HL-60 (cell line): Measurements from ENCODE around the gene SIGLEC10.

Source experiments
- DNase-seq, 2 experiments: peaks; one replicate each; pipeline ENCODE4 v3.0.0-alpha.2; 2010 to 2020; ENCODE audit warnings: low read depth in 1 of 2, low spot score in 1 of 2
- H3K27ac ChIP-seq: fragments of 250-450 bp; sonication (Bioruptor Pico); replicated peaks from 2 replicates; pipeline ENCODE4 v1.5.1; 2020; ENCODE audit warnings: mild to moderate bottlenecking, moderate library complexity
- H3K27me3 ChIP-seq: fragments of 250-450 bp; sonication (Bioruptor Pico); 2 replicates; pipeline ENCODE4 v1.5.1; 2021; ENCODE audit warnings: mild to moderate bottlenecking, moderate library complexity; ENCODE audit not compliant: insufficient read depth, poor library complexity, severe bottlenecking
- H3K4me3 ChIP-seq: replicated peaks from 2 replicates; pipeline ENCODE4 v1.5.1; 2011; ENCODE audit warnings: mild to moderate bottlenecking, control low read depth, low read length; ENCODE audit not compliant: insufficient read depth
- GABPA ChIP-seq: IDR thresholded peaks from 2 replicates; pipeline ENCODE4 v1.6.1; 2012; ENCODE audit warnings: low read depth
- POLR2AphosphoS5 ChIP-seq: IDR thresholded peaks from 2 replicates; pipeline ENCODE4 v1.6.1; 2012; ENCODE audit warnings: low read depth
- SPI1 ChIP-seq: IDR thresholded peaks from 2 replicates; pipeline ENCODE4 v1.6.1; 2012; ENCODE audit warnings: low read depth, mild to moderate bottlenecking, borderline replicate concordance
- TF ChIP-seq, protein P1 (sequence below): IDR thresholded peaks from one replicate; pipeline ENCODE4 v1.5.1; 2011; ENCODE audit warnings: low read length, control low read depth, inconsistent platforms; ENCODE audit not compliant: insufficient read depth
- TF ChIP-seq, protein P2 (sequence below): IDR thresholded peaks from 2 replicates; pipeline ENCODE4 v1.6.1; 2012; ENCODE audit warnings: low read depth; ENCODE audit not compliant: insufficient replicate concordance

The SIGLEC10 gene

DNA sequence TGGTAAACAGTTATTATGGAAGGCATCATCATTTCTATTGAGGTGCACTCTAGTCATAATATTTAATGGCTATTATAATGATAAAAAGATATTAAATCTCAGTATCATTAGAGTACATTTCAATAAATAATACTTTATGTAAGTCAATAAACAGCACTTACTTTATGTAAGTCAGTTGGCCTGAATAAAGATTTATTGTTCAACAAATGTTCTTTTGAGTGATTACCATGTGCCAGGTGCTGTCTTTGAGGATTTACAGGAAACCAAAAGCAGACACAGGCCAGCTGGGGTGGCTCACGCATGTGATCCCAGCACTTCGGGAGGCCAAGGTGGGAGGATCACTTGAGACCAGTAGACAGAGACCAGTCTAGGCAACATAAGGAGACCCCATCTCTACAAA is 40.0 kb downstream of the SIGLEC10 start:
- no peak overlapping the region for H3K4me3 ChIP-seq
- no peak overlapping the region for H3K27ac ChIP-seq
- no peak for DNase-seq
- no peaks in the 10 kb centered on the region for H3K27me3 ChIP-seq
- TF ChIP-seq, protein P1, sequence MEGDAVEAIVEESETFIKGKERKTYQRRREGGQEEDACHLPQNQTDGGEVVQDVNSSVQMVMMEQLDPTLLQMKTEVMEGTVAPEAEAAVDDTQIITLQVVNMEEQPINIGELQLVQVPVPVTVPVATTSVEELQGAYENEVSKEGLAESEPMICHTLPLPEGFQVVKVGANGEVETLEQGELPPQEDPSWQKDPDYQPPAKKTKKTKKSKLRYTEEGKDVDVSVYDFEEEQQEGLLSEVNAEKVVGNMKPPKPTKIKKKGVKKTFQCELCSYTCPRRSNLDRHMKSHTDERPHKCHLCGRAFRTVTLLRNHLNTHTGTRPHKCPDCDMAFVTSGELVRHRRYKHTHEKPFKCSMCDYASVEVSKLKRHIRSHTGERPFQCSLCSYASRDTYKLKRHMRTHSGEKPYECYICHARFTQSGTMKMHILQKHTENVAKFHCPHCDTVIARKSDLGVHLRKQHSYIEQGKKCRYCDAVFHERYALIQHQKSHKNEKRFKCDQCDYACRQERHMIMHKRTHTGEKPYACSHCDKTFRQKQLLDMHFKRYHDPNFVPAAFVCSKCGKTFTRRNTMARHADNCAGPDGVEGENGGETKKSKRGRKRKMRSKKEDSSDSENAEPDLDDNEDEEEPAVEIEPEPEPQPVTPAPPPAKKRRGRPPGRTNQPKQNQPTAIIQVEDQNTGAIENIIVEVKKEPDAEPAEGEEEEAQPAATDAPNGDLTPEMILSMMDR, result no peak
- TF ChIP-seq SPI1 (no peak), GABPA (no peak), POLR2AphosphoS5 (no peak)
- TF ChIP-seq, protein P2, sequence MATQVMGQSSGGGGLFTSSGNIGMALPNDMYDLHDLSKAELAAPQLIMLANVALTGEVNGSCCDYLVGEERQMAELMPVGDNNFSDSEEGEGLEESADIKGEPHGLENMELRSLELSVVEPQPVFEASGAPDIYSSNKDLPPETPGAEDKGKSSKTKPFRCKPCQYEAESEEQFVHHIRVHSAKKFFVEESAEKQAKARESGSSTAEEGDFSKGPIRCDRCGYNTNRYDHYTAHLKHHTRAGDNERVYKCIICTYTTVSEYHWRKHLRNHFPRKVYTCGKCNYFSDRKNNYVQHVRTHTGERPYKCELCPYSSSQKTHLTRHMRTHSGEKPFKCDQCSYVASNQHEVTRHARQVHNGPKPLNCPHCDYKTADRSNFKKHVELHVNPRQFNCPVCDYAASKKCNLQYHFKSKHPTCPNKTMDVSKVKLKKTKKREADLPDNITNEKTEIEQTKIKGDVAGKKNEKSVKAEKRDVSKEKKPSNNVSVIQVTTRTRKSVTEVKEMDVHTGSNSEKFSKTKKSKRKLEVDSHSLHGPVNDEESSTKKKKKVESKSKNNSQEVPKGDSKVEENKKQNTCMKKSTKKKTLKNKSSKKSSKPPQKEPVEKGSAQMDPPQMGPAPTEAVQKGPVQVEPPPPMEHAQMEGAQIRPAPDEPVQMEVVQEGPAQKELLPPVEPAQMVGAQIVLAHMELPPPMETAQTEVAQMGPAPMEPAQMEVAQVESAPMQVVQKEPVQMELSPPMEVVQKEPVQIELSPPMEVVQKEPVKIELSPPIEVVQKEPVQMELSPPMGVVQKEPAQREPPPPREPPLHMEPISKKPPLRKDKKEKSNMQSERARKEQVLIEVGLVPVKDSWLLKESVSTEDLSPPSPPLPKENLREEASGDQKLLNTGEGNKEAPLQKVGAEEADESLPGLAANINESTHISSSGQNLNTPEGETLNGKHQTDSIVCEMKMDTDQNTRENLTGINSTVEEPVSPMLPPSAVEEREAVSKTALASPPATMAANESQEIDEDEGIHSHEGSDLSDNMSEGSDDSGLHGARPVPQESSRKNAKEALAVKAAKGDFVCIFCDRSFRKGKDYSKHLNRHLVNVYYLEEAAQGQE, result no peak

DNA sequence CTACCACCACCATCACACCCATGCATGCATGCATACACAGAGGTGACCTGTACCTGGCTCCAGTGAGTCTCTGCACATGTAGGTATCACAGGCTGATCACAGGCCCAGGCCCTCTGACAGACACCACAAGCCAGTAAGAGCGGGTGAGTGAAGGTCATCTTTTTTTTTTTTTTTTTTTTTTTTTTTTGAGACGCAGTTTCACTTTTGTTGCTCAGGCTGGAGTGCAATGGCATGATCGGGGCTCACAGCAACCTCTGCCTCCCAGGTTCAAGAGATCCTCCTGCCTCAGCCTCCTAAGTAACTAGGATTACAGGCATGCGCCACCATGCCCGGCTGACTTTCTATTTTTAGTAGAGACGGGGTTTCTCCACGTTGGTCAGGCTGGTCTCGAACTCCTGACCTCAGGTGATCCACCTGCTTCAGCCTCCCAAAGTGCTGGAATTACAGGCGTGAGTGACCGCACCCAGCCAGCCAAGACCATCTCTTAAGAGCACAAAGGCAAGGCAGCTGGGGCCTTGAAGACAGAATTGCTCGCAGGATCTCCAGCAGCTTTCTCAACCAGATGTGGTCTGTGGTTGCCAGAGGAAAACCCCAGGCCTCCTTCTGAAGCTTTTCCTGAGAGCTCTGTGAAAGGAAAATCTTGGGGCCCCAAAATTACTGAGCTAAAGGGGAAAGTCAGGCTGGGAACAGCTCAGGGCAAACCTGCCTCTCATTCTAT is 41.8 kb downstream of the SIGLEC10 start:
- TF ChIP-seq SPI1, result no peak
- 0 out of 2 replicates have a peak, but pooled peaks have one; percentile 21 for TF ChIP-seq POLR2AphosphoS5
- Histone ChIP-seq H3K4me3 (no peak overlapping the region), H3K27ac (peak overlapping the region; percentile 40), H3K27me3 (no peaks in the 10 kb centered on the region)
- peak in 1 of 2 experiments; percentile 76 for DNase-seq

DNA sequence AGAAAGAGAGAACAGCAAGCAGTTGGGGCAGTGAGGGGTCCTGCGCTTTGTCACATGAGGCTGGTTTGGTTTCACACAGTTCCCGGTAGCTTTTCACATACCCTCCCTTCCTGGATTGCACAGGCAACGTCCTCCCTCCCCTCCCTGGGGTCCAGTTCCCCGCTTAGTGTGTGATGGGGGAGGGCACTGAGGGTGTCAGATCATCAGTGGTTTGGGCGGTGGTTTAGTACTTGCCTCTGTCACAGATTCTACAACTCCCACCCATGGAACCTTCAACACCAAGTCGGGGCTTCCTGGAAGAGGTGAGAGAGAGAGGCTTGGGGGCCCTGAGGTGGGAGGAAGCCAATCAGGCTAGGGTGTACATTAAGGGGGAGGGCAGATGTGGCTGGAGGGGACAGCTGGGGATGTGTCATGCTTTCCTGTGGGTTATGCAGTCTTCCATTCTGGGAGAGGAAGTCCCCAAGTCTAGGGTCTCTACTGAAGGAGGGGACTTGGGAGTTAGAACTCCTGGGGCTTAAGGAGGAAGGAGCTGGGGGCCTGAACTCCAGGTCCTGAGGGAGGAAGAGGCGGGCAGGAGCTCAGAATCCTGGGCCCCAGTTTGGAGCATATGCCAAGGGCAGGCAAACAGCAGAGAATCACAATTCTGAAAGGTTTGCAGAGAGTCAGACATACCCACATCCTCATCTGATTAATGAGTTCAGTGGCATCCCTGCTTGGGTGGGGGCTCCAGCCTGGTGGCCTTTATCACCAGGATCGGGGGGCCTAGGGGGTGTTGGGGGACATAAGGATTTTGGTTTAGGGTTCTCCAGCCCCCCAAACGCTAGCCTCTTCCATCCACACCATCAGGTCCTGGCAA is 44.6 kb downstream of the SIGLEC10 start, which contains the start of gene NKG7:
Gene NKG7, minus strand, starts transcription at position 6 of the 856 bp plus-strand sequence. CDS start 119 bp downstream, outside the sequence.
- H3K27me3 ChIP-seq, result no peaks in the 10 kb centered on the region
- peak within 1 kb of the TSS; percentile 80 for H3K27ac ChIP-seq
- peak; percentile 88 to 92 for DNase-seq
- H3K4me3 ChIP-seq, result peak within 1 kb of the TSS; percentile 12
- TF ChIP-seq POLR2AphosphoS5 (0 out of 2 replicates have a peak, but pooled peaks have one; percentile 43), GABPA (no peak), SPI1 (peak; percentile 82)
- TF ChIP-seq, protein P2, result no peak
- TF ChIP-seq, protein P1, result no peak

DNA sequence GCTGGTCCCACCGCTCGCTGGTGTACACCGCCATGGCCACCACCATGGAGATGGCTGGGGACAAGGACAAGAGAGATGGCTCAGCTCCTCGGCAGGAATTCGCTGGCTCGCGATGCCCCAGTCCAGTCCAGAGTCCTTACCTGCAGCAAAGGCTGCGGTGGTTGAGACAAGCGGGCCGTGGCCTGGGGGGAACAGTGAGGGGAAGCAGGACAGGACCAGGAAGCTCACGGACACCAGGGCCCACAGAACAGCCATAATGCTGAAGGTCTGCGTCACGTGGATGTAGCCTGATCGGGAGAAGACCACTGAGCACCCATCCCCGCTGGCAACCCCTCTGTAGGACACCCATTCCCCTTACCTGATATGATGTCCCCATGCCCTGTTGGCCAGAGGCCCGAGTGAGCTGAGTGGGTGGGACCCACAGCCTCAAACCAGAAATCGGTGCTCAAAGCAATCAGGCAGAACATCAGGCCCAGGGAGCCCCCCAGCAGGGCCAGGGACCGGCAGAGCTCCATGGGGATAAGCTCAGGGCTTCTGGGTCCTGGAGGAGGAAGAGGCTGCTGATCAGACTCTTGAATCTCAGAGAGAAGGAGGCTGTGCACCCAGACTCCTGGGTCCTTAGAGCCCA is 45.3 kb downstream of the SIGLEC10 start:
- peak overlapping the region; percentile 80 for H3K27ac ChIP-seq
- TF ChIP-seq POLR2AphosphoS5 (no peak), SPI1 (no peak), GABPA (no peak)
- TF ChIP-seq, protein P2, result no peak
- TF ChIP-seq, protein P1, result no peak
- peak overlapping the region; percentile 12 for H3K4me3 ChIP-seq
- no peaks in the 10 kb centered on the region for H3K27me3 ChIP-seq
- no peak for DNase-seq
